Measurements from ENCODE around the gene PDAP1. TPM values are rescaled to one million over a fixed set of nuclear protein-coding genes. Genes with fewer than 3 reads are reported as not detected.
A peak's percentile ranks its signal among the peaks of the same experiment; 100 is the strongest.

The PDAP1 gene
- total and polyA plus RNA-seq, 2 of the 13 experiments (the other 11 are each of a cell fraction or from before 2014, with no cell fraction given), result 13.0 to 100 TPM

DNA sequence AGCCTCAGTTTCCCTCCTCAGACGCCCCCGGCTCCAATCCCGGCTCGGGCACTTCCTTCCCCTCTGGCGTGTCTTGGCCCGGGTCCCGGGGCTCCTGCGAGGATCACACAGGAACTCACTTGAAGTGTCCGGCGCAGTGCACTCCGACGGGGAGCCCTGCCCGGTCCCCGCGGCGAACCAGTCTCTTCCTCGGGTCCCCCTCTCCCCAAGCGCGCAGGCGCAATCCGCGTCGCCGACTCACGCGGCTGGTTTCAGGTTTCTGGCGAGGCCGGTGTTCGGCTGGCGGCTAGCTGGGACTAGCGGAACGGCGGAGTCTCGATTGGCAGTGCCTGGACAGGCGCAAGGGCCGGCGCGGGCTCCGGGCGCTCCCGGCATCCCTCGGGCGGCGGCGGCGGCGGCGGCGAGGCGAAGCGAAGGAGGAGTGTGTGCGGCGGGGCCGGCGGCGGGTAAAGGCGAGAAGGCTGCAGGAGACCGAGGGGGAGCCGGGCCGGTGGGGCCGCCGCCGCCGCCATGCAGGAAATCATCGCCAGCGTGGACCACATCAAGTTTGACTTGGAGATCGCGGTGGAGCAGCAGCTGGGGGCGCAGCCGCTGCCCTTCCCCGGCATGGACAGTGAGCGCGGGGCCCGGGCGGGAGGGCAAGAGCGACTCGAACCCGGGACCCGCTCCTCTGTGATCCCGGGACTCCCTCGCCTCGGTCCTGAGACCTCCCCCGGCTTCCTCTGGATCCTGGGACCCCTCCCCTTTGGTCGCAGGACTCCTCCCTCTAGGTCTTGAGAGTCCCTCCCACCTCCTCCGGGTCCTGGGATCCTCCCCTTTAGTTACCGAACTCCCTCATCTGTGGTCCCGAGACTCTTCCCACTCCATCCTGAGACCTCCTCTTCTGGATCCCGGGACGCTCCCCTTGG lies 30.4 kb upstream of the PDAP1 start, which contains the start of the genes CPSF4 and PTCD1 (continued):
- no peak for TF ChIP-seq CHD2 (IDR thresholded peaks at IDR 0.05; ENCODE audit: low read depth, low read length)
- peak; percentile 89 for TF ChIP-seq GABPB1 (CRISPR knock-in tag; IDR thresholded peaks at IDR 0.05)
- TF ChIP-seq, protein P1, sequence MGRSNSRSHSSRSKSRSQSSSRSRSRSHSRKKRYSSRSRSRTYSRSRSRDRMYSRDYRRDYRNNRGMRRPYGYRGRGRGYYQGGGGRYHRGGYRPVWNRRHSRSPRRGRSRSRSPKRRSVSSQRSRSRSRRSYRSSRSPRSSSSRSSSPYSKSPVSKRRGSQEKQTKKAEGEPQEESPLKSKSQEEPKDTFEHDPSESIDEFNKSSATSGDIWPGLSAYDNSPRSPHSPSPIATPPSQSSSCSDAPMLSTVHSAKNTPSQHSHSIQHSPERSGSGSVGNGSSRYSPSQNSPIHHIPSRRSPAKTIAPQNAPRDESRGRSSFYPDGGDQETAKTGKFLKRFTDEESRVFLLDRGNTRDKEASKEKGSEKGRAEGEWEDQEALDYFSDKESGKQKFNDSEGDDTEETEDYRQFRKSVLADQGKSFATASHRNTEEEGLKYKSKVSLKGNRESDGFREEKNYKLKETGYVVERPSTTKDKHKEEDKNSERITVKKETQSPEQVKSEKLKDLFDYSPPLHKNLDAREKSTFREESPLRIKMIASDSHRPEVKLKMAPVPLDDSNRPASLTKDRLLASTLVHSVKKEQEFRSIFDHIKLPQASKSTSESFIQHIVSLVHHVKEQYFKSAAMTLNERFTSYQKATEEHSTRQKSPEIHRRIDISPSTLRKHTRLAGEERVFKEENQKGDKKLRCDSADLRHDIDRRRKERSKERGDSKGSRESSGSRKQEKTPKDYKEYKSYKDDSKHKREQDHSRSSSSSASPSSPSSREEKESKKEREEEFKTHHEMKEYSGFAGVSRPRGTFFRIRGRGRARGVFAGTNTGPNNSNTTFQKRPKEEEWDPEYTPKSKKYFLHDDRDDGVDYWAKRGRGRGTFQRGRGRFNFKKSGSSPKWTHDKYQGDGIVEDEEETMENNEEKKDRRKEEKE (IDR thresholded peaks at IDR 0.05), result no peak
- TF ChIP-seq ZNF17 (CRISPR knock-in tag; IDR thresholded peaks at IDR 0.05), result no peak
- no peak for TF ChIP-seq RBM22 (optimal IDR thresholded peaks at IDR 0.05; ENCODE audit: low read length)
- peak; percentile 89 for TF ChIP-seq POLR2G (IDR thresholded peaks at IDR 0.05; ENCODE audit: low read depth, low read length)
- no peak for TF ChIP-seq TCF7 (IDR thresholded peaks at IDR 0.05; ENCODE audit: low read depth)
- TF ChIP-seq ZNF431 (CRISPR knock-in tag; IDR thresholded peaks at IDR 0.05; ENCODE audit: borderline replicate concordance, low read depth), result peak; percentile 59; the same call in 1 of the 2 replicates
- TF ChIP-seq, protein P2, sequence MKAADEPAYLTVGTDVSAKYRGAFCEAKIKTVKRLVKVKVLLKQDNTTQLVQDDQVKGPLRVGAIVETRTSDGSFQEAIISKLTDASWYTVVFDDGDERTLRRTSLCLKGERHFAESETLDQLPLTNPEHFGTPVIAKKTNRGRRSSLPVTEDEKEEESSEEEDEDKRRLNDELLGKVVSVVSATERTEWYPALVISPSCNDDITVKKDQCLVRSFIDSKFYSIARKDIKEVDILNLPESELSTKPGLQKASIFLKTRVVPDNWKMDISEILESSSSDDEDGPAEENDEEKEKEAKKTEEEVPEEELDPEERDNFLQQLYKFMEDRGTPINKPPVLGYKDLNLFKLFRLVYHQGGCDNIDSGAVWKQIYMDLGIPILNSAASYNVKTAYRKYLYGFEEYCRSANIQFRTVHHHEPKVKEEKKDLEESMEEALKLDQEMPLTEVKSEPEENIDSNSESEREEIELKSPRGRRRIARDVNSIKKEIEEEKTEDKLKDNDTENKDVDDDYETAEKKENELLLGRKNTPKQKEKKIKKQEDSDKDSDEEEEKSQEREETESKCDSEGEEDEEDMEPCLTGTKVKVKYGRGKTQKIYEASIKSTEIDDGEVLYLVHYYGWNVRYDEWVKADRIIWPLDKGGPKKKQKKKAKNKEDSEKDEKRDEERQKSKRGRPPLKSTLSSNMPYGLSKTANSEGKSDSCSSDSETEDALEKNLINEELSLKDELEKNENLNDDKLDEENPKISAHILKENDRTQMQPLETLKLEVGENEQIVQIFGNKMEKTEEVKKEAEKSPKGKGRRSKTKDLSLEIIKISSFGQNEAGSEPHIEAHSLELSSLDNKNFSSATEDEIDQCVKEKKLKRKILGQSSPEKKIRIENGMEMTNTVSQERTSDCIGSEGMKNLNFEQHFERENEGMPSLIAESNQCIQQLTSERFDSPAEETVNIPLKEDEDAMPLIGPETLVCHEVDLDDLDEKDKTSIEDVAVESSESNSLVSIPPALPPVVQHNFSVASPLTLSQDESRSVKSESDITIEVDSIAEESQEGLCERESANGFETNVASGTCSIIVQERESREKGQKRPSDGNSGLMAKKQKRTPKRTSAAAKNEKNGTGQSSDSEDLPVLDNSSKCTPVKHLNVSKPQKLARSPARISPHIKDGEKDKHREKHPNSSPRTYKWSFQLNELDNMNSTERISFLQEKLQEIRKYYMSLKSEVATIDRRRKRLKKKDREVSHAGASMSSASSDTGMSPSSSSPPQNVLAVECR (CRISPR knock-in tag; IDR thresholded peaks at IDR 0.05; ENCODE audit: borderline replicate concordance), result peak; percentile 93
- peak; percentile 25 for TF ChIP-seq CAMTA2 (CRISPR knock-in tag; IDR thresholded peaks at IDR 0.05; ENCODE audit: borderline replicate concordance)
- TF ChIP-seq, protein P3, sequence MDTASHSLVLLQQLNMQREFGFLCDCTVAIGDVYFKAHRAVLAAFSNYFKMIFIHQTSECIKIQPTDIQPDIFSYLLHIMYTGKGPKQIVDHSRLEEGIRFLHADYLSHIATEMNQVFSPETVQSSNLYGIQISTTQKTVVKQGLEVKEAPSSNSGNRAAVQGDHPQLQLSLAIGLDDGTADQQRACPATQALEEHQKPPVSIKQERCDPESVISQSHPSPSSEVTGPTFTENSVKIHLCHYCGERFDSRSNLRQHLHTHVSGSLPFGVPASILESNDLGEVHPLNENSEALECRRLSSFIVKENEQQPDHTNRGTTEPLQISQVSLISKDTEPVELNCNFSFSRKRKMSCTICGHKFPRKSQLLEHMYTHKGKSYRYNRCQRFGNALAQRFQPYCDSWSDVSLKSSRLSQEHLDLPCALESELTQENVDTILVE (CRISPR knock-in tag; IDR thresholded peaks at IDR 0.05), result peak; percentile 97
